ENCODE measurements around the gene PRLR.
"Not testable (repeated sequence)": the region's sequence is repeated elsewhere in the genome, so short reads cannot be mapped to it uniquely, and the experiment has no call there.

Gene PRLR

DNA sequence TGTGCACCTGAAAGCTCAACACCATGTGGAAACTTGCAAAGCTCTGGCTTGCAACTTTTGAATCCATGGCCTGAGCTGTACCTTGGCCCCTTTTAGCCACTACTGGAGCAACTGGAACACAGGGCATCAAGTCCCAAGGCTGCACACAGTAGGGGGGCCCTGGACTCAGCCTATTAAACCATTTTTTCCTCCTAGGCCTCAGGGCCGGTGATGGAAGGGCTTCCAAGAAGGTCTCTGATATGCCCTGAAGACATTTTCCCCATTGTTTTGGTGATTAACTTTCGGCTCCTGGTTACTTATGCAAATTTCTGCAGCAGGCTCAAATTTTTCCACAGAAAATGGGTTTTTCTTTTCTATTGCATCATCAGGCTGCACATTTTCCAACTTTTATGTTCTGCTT, 22.7 kb upstream of the PRLR start:
- 96% methylated on average over 2 of the region's 2 CpGs for WGBS (ENCODE audit: insufficient coverage)
- CTCF ChIA-PET = no interaction called here
- DNase-seq = no peak

DNA sequence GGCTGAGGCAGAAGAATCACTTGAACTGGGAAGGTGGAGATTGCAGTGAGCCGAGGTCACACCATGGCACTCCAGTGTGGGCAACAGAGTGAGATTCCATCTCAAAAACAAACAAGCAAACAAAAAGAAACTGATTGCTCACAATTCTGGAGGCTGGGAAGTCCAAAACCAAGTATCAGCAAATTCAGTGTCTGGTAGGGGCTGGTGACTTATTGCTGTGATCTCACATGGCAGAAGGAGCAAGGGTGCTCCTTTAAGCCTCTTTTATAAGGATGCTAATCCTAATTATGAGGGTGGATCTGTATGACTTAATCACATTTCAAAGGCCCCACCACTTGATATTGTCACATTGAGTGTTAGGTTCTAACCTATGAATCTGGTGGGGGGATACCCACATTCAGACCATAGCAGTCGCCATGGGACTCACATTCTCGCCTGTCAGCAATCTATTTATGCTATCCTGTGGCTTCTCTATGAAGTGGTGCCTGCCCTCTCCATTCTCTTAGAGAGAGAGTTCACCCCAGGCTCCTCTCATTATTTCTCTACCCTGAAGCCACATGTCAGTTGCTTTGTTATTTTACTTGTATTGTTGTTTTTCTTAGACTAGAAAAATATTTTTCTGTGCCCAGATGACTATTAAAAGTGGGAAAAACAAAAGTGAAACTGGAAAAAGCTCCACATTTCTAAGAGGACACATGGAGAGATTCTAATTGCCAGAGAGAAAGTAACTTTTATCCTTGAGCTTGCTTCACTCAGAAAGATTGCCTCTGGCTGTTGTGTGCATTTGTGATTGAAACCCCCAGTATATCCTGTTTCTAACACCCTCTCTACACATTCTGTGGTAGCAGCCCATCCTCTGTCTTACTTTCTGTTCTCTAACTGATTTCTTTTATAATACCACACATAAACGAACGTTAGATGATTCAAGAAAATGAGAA, 18.8 kb upstream of the PRLR start:
- H3K27me3 ChIP-seq (replicated peaks in 2 of 5; ENCODE audit: control insufficient read depth in 4 of 5, insufficient read depth in 5 of 5, low read length in 4 of 5) = no peaks in the 10 kb centered on the region
- POLR2A ChIA-PET = no interaction called here
- DNase-seq = no peak
- H3K9me3 ChIP-seq (ENCODE audit: control extremely low read depth in 1 of 5, control insufficient read depth in 4 of 5, insufficient read depth in 2 of 5, low read depth in 1 of 5, low read length in 4 of 5) = peaks cover 0 to 5% (median 3%) of the 10 kb centered on the region in 5 experiments
- H3K4me3 ChIP-seq (ENCODE audit: control insufficient read depth in 1 of 7, extremely low read depth in 1 of 7, insufficient read depth in 4 of 7, low read depth in 2 of 7, low read length in 6 of 7) = no peak overlapping the region
- no peaks in the 10 kb centered on the region for H3K36me3 ChIP-seq (ENCODE audit: control insufficient read depth in 4 of 4, insufficient read depth in 4 of 4, low read length in 3 of 4)
- H3K4me1 ChIP-seq (ENCODE audit: control extremely low read depth in 1 of 4, control insufficient read depth in 4 of 4, insufficient read depth in 4 of 4, low read length in 3 of 4) = no peaks in the 10 kb centered on the region
- CTCF ChIA-PET = no interaction called here
- H3K27ac ChIP-seq (ENCODE audit: insufficient read depth in 1 of 2, low read depth in 1 of 2, low read length in 2 of 2, poor library complexity in 1 of 2, severe bottlenecking in 2 of 2) = no peak overlapping the region
- WGBS (ENCODE audit: insufficient coverage) = no CpG with 5 or more reads among the region's 5 CpGs

More for the DNA sequence above, 22.7 kb upstream of the PRLR start:
- POLR2A ChIA-PET = no interaction called here
- no peaks in the 10 kb centered on the region for H3K27me3 ChIP-seq (replicated peaks in 2 of 5; ENCODE audit: control insufficient read depth in 4 of 5, insufficient read depth in 5 of 5, low read length in 4 of 5)
- no peak overlapping the region for H3K27ac ChIP-seq (ENCODE audit: insufficient read depth in 1 of 2, low read depth in 1 of 2, low read length in 2 of 2, poor library complexity in 1 of 2, severe bottlenecking in 2 of 2)
- peaks cover 0 to 5% (median 4%) of the 10 kb centered on the region in 5 experiments for H3K9me3 ChIP-seq (ENCODE audit: control extremely low read depth in 1 of 5, control insufficient read depth in 4 of 5, insufficient read depth in 2 of 5, low read depth in 1 of 5, low read length in 4 of 5)
- no peaks in the 10 kb centered on the region for H3K36me3 ChIP-seq (ENCODE audit: control insufficient read depth in 4 of 4, insufficient read depth in 4 of 4, low read length in 3 of 4)
- H3K4me1 ChIP-seq (ENCODE audit: control extremely low read depth in 1 of 4, control insufficient read depth in 4 of 4, insufficient read depth in 4 of 4, low read length in 3 of 4) = no peaks in the 10 kb centered on the region
- no peak overlapping the region for H3K4me3 ChIP-seq (ENCODE audit: control insufficient read depth in 1 of 7, extremely low read depth in 1 of 7, insufficient read depth in 4 of 7, low read depth in 2 of 7, low read length in 6 of 7)

DNA sequence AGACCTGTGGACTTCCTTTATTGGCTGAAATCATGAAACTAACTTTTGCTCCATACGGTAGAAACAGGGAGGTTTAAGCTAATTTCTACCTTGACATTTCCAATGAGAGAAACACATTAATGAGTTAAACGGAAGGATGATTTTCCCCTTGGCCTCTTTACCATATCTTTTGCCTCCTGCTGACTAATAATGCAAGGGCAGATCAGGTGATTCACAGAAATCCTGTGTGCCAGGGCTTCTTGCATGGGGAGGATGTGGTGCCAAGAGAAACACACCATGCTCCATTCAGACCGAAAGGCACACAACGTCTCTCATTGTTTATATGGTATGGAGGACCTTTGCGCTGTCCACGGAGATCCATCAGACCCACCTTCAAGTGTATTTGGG, 17.4 kb upstream of the PRLR start:
- POLR2A ChIA-PET = no interaction called here
- WGBS (ENCODE audit: insufficient coverage) = 75% methylated on average over 2 of the region's 6 CpGs
- H3K27ac ChIP-seq (ENCODE audit: insufficient read depth in 1 of 2, low read depth in 1 of 2, low read length in 2 of 2, poor library complexity in 1 of 2, severe bottlenecking in 2 of 2) = no peak overlapping the region

DNA sequence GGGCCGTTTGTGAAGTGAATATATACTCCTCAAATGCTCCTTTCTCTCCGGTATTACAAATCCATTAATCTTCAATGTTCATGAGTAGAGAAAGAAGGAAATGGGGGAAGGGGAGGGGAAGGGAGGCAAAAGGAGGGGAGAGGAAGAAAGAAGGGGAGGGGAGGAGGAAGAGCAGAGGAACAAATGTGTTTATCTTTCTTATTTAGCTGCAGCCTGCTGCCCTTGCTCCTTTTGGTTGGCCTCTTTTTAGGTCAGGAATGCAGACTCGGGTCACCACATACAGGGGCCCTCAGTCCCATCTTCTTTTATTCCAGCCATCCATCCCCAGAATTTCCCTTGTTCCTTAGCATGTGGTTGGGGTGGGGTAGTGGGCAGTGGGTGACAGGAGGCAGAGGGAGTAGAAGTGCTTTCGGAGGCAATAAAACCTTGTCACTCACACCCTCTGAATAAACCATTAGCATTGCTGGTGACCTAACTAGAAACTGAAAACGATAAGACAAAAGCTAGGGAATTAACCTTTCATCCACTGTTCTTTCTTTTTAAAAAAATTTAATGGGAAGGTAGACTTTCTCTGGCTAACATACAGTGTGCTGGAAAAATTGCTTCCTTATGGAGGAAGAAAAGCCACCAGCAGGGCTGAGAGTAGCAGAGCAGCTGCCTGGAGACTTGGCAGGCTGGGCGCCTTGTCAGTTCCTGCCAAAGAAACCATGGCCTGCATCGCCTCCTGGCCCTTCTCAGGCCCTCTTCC, 16.8 kb upstream of the PRLR start:
- no peak overlapping the region for H3K27ac ChIP-seq (ENCODE audit: insufficient read depth in 1 of 2, low read depth in 1 of 2, low read length in 2 of 2, poor library complexity in 1 of 2, severe bottlenecking in 2 of 2)
- H3K4me3 ChIP-seq (ENCODE audit: control insufficient read depth in 1 of 7, extremely low read depth in 1 of 7, insufficient read depth in 4 of 7, low read depth in 2 of 7, low read length in 6 of 7) = no peak overlapping the region
- no peaks in the 10 kb centered on the region for H3K36me3 ChIP-seq (ENCODE audit: control insufficient read depth in 4 of 4, insufficient read depth in 4 of 4, low read length in 3 of 4)
- H3K4me1 ChIP-seq (ENCODE audit: control extremely low read depth in 1 of 4, control insufficient read depth in 4 of 4, insufficient read depth in 4 of 4, low read length in 3 of 4) = no peaks in the 10 kb centered on the region
- WGBS (ENCODE audit: insufficient coverage) = 78% methylated on average over 3 of the region's 7 CpGs
- ChIA-PET CTCF (no interaction called here), POLR2A (no interaction called here)
- H3K27me3 ChIP-seq (replicated peaks in 2 of 5; ENCODE audit: control insufficient read depth in 4 of 5, insufficient read depth in 5 of 5, low read length in 4 of 5) = peaks cover 0 to 2% (median 0%) of the 10 kb centered on the region in 5 experiments
- DNase-seq = no peak
- no peaks in the 10 kb centered on the region for H3K9me3 ChIP-seq (ENCODE audit: control extremely low read depth in 1 of 5, control insufficient read depth in 4 of 5, insufficient read depth in 2 of 5, low read depth in 1 of 5, low read length in 4 of 5)

More for the DNA sequence above, 17.4 kb upstream of the PRLR start:
- Histone ChIP-seq H3K4me3 (ENCODE audit: control insufficient read depth in 1 of 7, extremely low read depth in 1 of 7, insufficient read depth in 4 of 7, low read depth in 2 of 7, low read length in 6 of 7) (no peak overlapping the region), H3K27me3 (replicated peaks in 2 of 5; ENCODE audit: control insufficient read depth in 4 of 5, insufficient read depth in 5 of 5, low read length in 4 of 5) (peaks cover 0 to 2% (median 0%) of the 10 kb centered on the region in 5 experiments), H3K36me3 (ENCODE audit: control insufficient read depth in 4 of 4, insufficient read depth in 4 of 4, low read length in 3 of 4) (no peaks in the 10 kb centered on the region), H3K4me1 (ENCODE audit: control extremely low read depth in 1 of 4, control insufficient read depth in 4 of 4, insufficient read depth in 4 of 4, low read length in 3 of 4) (no peaks in the 10 kb centered on the region), H3K9me3 (ENCODE audit: control extremely low read depth in 1 of 5, control insufficient read depth in 4 of 5, insufficient read depth in 2 of 5, low read depth in 1 of 5, low read length in 4 of 5) (no peaks in the 10 kb centered on the region)
- DNase-seq = no peak
- CTCF ChIA-PET = no interaction called here

DNA sequence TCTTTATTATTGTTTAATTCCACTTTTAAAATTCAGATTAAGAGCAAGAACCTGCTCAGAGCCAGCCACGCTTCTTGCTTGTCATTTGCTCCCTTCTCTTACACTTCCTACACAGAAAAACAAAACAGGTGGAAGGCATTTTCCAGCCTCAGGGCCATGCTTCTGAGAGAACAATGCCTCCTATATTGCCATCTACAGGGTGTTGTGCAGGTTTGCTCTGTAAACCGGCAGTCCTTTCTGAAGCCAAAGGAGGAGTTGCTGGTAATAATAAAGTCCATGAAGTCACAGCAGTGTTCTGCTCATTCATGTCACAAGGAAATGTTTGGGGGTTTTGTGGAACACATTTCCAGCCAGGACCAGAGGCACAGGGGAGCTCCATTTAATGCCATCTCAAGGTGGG, 16.1 kb upstream of the PRLR start:
- no peaks in the 10 kb centered on the region for H3K4me1 ChIP-seq (ENCODE audit: control extremely low read depth in 1 of 4, control insufficient read depth in 4 of 4, insufficient read depth in 4 of 4, low read length in 3 of 4)
- H3K4me3 ChIP-seq (ENCODE audit: control insufficient read depth in 1 of 7, extremely low read depth in 1 of 7, insufficient read depth in 4 of 7, low read depth in 2 of 7, low read length in 6 of 7) = no peak overlapping the region
- peaks cover 0 to 2% (median 0%) of the 10 kb centered on the region in 5 experiments for H3K27me3 ChIP-seq (replicated peaks in 2 of 5; ENCODE audit: control insufficient read depth in 4 of 5, insufficient read depth in 5 of 5, low read length in 4 of 5)
- H3K9me3 ChIP-seq (ENCODE audit: control extremely low read depth in 1 of 5, control insufficient read depth in 4 of 5, insufficient read depth in 2 of 5, low read depth in 1 of 5, low read length in 4 of 5) = no peaks in the 10 kb centered on the region
- no peak for DNase-seq
- H3K27ac ChIP-seq (ENCODE audit: insufficient read depth in 1 of 2, low read depth in 1 of 2, low read length in 2 of 2, poor library complexity in 1 of 2, severe bottlenecking in 2 of 2) = no peak overlapping the region
- WGBS (ENCODE audit: insufficient coverage) = 100% methylated on average over 1 of the region's 2 CpGs
- POLR2A ChIA-PET = no interaction called here
- CTCF ChIA-PET = no interaction called here
- no peaks in the 10 kb centered on the region for H3K36me3 ChIP-seq (ENCODE audit: control insufficient read depth in 4 of 4, insufficient read depth in 4 of 4, low read length in 3 of 4)

DNA sequence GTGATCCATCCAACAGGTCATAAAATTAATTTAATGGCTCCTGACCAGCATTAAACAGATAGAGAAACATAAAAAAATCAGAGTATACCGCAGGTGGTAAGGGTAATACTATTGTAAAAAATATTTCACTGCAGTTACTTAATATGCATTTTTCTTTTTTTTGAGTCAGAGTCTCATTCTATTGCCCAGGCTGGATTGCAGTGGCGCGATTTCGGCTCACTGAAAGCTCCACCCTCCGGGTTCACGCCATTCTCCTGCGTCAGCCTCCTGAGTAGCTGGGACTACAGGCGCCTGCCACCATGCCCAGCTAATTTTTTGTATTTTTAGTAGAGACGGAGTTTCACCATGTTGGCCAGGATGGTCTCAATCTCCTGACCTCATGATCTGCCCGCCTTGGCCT, 15.1 kb upstream of the PRLR start:
- POLR2A ChIA-PET; H3K27ac ChIP-seq (ENCODE audit: insufficient read depth in 1 of 2, low read depth in 1 of 2, low read length in 2 of 2, poor library complexity in 1 of 2, severe bottlenecking in 2 of 2); H3K36me3 ChIP-seq (ENCODE audit: control insufficient read depth in 4 of 4, insufficient read depth in 4 of 4, low read length in 3 of 4); H3K9me3 ChIP-seq (ENCODE audit: control extremely low read depth in 1 of 5, control insufficient read depth in 4 of 5, insufficient read depth in 2 of 5, low read depth in 1 of 5, low read length in 4 of 5); H3K27me3 ChIP-seq (replicated peaks in 2 of 5; ENCODE audit: control insufficient read depth in 4 of 5, insufficient read depth in 5 of 5, low read length in 4 of 5); DNase-seq; H3K4me1 ChIP-seq (ENCODE audit: control extremely low read depth in 1 of 4, control insufficient read depth in 4 of 4, insufficient read depth in 4 of 4, low read length in 3 of 4); CTCF ChIA-PET; H3K4me3 ChIP-seq (ENCODE audit: control insufficient read depth in 1 of 7, extremely low read depth in 1 of 7, insufficient read depth in 4 of 7, low read depth in 2 of 7, low read length in 6 of 7): not testable (repeated sequence)
- 83% methylated on average over 6 of the region's 10 CpGs for WGBS (ENCODE audit: insufficient coverage)

DNA sequence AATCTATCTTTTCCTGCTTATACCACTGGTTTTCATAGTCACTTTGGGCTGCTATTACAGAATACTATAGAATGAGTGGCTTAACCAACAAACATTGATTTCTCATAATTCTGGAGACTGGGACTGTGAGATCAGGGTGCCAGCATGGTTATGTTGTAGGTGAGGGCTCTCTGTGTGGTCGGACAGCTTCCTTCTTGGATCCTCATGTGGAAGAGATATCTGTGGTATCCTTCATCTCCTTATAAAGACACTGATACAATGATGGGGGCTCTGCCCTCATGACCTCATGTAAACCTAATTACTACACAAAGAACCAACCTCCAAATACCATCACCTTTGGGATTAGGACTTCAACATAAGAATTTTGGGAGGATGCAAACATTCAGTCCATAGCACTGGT, 13.9 kb upstream of the PRLR start:
- CTCF ChIA-PET = no interaction called here
- no peaks in the 10 kb centered on the region for H3K36me3 ChIP-seq (ENCODE audit: control insufficient read depth in 4 of 4, insufficient read depth in 4 of 4, low read length in 3 of 4)
- no CpG with 5 or more reads among the region's 1 CpG for WGBS (ENCODE audit: insufficient coverage)
- H3K27me3 ChIP-seq (replicated peaks in 2 of 5; ENCODE audit: control insufficient read depth in 4 of 5, insufficient read depth in 5 of 5, low read length in 4 of 5) = peaks cover 0 to 2% (median 0%) of the 10 kb centered on the region in 5 experiments
- no peak overlapping the region for H3K4me3 ChIP-seq (ENCODE audit: control insufficient read depth in 1 of 7, extremely low read depth in 1 of 7, insufficient read depth in 4 of 7, low read depth in 2 of 7, low read length in 6 of 7)
- no peaks in the 10 kb centered on the region for H3K9me3 ChIP-seq (ENCODE audit: control extremely low read depth in 1 of 5, control insufficient read depth in 4 of 5, insufficient read depth in 2 of 5, low read depth in 1 of 5, low read length in 4 of 5)
- no peak for DNase-seq
- POLR2A ChIA-PET = no interaction called here
- H3K4me1 ChIP-seq (ENCODE audit: control extremely low read depth in 1 of 4, control insufficient read depth in 4 of 4, insufficient read depth in 4 of 4, low read length in 3 of 4) = no peaks in the 10 kb centered on the region
- H3K27ac ChIP-seq (ENCODE audit: insufficient read depth in 1 of 2, low read depth in 1 of 2, low read length in 2 of 2, poor library complexity in 1 of 2, severe bottlenecking in 2 of 2) = no peak overlapping the region

All from common myeloid progenitor, CD34-positive (primary cell).